ENCODE results near the gene ZNRD2. TPM values are rescaled to one million over a fixed set of nuclear protein-coding genes. Genes with fewer than 3 reads are reported as not detected.

Gene ZNRD2
- total RNA-seq, 4 donors from 2014 or later = 16.5 to 25.7 (median 25.4) TPM

DNA sequence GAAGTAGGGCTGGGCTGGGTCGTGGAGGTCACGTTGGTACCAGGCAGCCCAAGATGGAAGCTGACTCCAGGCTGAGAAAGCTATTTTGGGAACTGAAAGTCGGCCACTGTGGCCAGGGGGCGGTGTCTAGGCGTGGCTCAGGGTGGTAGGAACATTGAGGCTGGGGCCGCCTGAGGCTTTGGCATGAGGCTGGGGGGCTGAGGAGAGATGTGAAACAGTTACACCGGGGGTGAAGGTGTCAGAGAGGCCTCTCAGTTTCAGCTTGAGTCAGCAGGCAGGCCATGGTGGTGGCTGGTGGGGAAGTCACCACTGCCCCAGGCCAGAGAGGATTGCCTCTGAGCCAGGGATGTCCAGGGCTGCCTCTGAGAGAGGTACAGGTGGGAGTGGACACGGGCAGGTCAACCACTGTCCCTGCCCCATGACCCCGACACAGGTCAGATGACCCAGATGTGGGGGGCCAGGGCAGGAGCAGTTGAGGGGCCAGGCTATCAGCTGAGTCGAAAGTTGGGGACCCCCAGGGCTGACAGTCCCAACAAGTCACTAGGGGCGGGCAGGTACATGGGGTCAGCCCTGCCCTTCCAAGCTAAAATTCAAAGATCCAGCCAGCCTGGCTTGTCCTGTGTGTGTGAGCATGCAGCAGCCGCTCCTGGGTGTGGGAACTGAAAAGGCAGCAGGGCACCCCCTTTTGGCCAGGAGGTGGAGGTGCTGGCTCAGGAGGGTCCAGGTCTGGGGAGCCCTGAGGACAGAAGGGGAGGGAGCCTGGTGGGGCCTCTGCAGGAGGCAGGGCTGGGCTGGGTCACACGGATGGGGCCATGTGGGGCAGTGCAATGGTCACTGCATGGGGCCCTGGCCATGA, 18.1 kb downstream of the ZNRD2 start:
- DNase-seq = peak; percentile 76 to 91 (median 86)
- peaks cover 0 to 35% (median 20%) of the 10 kb centered on the region in 4 donors for H3K4me1 ChIP-seq
- TF ChIP-seq CTCF (IDR thresholded peaks at IDR 0.05) (peak; percentile 70 to 82 (median 80)), POLR2A (IDR thresholded peaks at IDR 0.05) (no peak)
- H3K27me3 ChIP-seq = no peaks in the 10 kb centered on the region
- H3K9me3 ChIP-seq = no peaks in the 10 kb centered on the region
- H3K27ac ChIP-seq = peak overlapping the region; percentile 70 to 87 (median 74)
- peak overlapping the region in 1 of 4 donors; percentile 16 for H3K4me3 ChIP-seq
- H3K36me3 ChIP-seq = peaks cover 0 to 36% (median 0%) of the 10 kb centered on the region in 3 donors

DNA sequence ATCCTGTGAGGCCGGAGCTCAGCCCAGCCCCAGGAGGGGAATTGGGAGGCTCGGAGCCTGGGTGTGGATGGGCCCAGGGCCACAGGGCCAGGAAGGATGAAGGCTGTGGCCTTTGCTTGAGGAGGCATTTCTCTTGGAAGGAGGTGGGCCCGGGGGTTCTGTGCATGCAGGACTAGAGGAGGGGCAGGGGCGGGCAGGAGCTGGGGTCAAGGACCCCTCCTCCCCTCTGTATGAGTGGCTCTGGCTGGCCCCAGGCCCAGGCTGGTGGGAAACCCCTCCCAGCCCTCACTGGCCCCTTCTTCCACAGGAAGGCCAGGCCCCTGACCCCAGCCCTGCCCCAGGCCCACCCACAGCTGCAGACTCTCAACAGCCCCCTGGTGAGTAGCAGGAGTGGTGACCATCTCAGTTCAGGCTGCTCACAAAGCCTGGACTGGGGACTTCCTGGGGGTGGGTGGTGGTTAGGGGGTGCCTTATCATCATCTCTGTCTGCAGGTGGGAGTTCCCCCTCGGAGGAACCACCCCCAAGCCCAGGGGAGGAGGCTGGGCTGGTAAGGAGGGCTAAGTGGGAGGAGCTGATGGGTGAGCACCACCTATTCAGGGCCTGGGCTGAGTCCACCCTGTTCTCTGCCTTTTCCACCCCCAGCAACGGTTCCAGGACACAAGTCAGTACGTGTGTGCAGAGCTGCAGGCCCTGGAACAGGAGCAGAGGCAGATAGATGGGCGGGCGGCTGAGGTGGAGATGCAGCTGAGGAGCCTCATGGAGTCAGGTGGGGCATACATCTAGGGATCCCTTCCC, 19.4 kb downstream of the ZNRD2 start:
- peaks cover 0 to 38% (median 20%) of the 10 kb centered on the region in 4 donors for H3K4me1 ChIP-seq
- H3K27me3 ChIP-seq = no peaks in the 10 kb centered on the region
- no peak for DNase-seq
- H3K36me3 ChIP-seq = peaks cover 0 to 35% (median 0%) of the 10 kb centered on the region in 3 donors
- TF ChIP-seq CTCF (IDR thresholded peaks at IDR 0.05) = no peak
- no peak for TF ChIP-seq POLR2A (IDR thresholded peaks at IDR 0.05)
- no peaks in the 10 kb centered on the region for H3K9me3 ChIP-seq
- peak overlapping the region in 1 of 4 donors; percentile 87 for H3K27ac ChIP-seq
- no peak overlapping the region for H3K4me3 ChIP-seq

GRCh38 chr11:65590240-65590738, 20.0 kb downstream of the ZNRD2 start:
- no peak overlapping the region for H3K27ac ChIP-seq
- TF ChIP-seq CTCF (IDR thresholded peaks at IDR 0.05) = no peak
- no peak for TF ChIP-seq POLR2A (IDR thresholded peaks at IDR 0.05)
- no peaks in the 10 kb centered on the region for H3K27me3 ChIP-seq
- H3K4me1 ChIP-seq = peaks cover 0 to 38% (median 21%) of the 10 kb centered on the region in 4 donors
- H3K9me3 ChIP-seq = no peaks in the 10 kb centered on the region
- H3K36me3 ChIP-seq = peaks cover 0 to 33% (median 0%) of the 10 kb centered on the region in 3 donors
- DNase-seq = peak in 1 of 3 donors; percentile 50
- H3K4me3 ChIP-seq = no peak overlapping the region

DNA sequence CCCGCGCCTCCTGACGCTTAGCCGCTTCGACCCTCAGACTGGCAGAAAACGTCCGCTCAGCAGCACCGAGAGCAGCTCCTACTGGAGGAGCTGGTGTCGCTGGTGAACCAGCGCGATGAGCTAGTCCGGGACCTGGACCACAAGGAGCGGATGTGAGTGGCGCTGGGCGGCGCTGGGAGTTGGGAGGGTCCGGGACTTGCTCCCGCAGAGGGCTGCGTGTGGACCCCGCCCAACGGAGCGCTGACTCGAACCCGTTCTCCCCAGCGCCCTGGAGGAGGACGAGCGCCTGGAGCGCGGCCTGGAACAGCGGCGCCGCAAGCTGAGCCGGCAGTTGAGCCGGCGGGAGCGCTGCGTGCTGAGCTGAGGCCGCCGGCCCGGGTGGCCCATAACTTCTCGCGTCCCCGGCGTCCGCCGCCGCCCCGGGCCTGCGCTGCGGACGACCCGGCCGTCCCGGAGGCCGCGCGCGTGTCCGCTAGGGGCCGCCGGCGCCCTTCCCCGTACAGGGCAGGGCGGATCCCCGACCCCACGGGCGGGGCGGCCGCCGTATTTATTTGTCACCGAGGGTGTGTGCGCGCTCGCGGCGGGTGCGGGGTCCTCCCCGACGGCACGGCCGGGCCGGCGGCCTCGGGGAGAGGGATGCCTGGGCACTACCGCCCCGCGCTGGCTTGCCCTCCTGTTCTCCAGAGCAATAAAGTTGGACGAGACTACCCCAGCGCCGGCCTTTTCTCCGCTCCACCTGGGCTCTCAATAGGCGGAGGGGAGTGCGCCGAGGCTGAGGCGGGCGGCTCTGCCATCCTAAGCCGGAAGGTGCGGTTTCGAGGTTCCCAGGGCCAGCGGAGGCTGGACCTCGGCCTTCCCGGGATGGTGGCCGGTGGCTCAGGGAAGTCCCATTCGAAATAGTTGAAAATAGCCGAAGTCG, 21.9 kb downstream of the ZNRD2 start:
- H3K27me3 ChIP-seq = no peaks in the 10 kb centered on the region
- peak overlapping the region in 3 of 4 donors; percentile 14 to 70 (median 60) for H3K27ac ChIP-seq
- H3K9me3 ChIP-seq = no peaks in the 10 kb centered on the region
- peaks cover 0 to 34% (median 16%) of the 10 kb centered on the region in 4 donors for H3K4me1 ChIP-seq
- peaks cover 0 to 24% (median 0%) of the 10 kb centered on the region in 3 donors for H3K36me3 ChIP-seq
- peak overlapping the region in 2 of 4 donors; percentile 30 to 33 for H3K4me3 ChIP-seq
- DNase-seq = peak in 2 of 3 donors; percentile 44 to 77
- TF ChIP-seq CTCF (IDR thresholded peaks at IDR 0.05) (peak in 3 of 6 experiments; percentile 42 to 46 (median 45)), POLR2A (IDR thresholded peaks at IDR 0.05) (no peak)
